Activated CD4-positive, alpha-beta T cell treated with anti-CD3 and anti-CD28 coated beads, Interleukin-2, amount 50 U/mL, for 48 hours (primary cell): ENCODE results near the gene CNKSR1.
A peak's percentile ranks its signal among the peaks of the same experiment; 100 is the strongest.
"Not testable (repeated sequence)": the region's sequence is repeated elsewhere in the genome, so short reads cannot be mapped to it uniquely, and the experiment has no call there.

Experiments
- DNase-seq, 2 experiments: peaks; one replicate each; pipeline ENCODE4 v3.0.0-alpha.2; 2020

The CNKSR1 gene

DNA sequence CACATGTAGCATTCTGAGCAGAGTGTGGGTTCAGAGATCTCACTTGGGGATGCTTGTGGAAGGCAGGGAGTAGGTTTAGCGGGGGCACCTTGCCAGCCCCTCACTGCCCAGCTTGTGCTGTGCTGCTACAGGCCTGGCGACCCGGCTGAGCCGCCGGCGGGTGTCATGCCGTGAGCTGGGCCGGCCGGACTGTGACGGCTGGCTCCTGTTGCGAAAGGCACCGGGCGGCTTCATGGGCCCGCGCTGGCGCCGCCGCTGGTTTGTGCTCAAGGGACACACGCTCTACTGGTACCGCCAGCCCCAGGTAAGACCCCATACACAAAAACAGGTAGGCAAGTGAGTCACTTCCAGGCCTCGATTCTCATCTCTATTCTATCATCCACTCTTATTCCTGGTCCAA lies 7.6 kb downstream of the CNKSR1 start:
- DNase-seq, result no peak

DNA sequence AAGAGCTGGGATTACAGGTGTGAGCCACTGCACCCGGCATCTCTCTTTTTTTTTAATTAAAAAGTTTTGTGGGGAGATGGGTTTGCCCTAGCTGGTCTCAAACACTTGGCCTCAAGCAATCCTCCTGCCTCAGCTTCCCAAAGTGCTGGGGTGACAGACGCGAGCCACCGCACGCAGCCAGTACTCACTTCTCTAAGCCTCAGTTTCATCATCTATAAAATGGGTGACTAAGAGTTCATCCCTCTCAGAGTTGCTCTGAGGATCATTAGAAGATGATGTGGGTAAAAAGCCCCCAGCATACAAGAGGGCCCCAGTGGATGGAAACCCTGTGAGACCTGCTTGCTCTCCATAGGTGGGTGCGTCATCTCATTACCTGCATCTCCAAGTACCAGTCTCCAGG lies 10.6 kb downstream of the CNKSR1 start:
- DNase-seq, result no peak

- no peak for DNase-seq
These were observed 11.2 kb downstream of the CNKSR1 start for GRCh38 chr1:26188477-26188876.

GRCh38 chr1:26189331-26189730 lies 12.0 kb downstream of the CNKSR1 start:
- no peak for DNase-seq

DNA sequence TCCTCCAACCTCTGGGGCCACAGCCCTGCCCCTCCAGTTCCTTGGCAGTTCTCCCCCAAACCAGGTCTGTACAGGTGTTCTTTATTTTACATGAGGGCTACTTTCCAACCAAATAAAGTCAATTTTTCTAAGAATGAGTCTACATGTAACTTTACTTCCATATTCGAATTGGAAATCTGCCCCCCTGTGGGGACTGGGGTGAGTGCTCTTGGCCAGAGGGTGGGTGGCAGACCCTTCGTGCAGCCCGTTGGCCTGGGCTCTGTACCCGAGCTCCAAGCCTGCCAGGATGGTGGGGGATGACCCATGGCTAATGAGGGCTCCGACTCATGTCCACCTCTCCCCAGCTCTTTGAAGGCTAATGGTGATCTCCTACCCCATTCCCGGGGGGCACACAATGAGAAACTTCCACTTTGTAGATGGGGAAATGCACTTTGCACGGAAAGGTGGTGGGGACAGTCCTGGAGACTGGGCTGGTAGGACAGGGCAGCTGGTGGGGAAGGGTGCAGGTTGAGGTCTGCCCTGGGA lies 12.5 kb downstream of the CNKSR1 start:
- no peak for DNase-seq

DNA sequence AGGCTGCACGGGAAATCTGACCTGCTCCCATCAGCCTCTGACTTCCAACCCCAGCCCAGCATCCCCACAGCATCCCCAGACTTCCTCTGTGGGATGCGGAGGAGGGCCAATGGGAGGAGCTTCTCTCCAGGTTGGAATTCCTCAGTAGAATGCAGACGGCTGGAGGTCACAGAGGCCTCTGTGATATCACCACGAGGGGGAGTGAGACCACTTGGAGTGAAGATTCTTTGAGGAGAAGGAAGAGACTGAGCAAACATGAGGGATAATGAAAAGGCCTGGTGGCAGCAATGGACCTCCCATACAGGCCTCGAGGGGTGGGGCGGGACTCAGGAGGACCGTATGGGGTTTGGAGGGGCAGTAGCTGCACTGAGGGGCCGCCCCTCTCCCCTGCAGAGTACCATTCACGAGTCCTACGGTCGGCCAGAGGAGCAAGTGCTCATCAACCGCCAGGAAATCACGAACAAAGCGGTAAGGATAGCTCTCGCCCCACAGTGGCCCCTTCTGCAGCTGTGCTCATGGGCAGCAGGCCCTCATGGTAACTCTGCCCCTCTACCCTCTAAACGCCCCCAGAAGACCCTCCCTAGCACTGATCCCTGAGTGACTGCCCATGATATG lies 13.2 kb downstream of the CNKSR1 start, which contains the start of gene CATSPER4:
TSS of gene CATSPER4 (plus strand) at position 230 of the 615 bp plus-strand sequence. CDS start at position 256, 26 bp downstream.
- DNase-seq, result no peak

- DNase-seq, result no peak
These were observed 14.4 kb downstream of the CNKSR1 start for GRCh38 chr1:26191739-26192138.

- no peak for DNase-seq
These were observed 18.5 kb downstream of the CNKSR1 start for GRCh38 chr1:26195805-26196204.

DNA sequence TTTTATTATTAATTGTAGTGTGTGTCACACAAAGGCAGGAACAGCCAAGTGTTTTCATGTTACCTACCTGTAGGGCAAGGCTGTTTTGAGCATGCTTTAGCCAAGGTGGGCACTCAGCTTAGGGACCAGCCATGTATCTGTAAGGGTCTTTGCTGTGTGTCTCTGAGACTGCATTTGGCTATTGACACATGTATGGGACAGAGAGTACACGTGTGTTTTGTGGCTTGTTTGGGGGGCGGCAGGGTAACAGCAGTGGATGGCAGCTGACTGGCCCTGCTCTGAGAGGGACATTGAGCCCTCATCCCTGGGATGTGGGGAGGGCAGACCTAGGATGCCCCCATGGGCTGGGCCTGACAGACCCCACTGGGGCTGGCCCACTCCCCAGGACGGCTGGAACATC lies 20.0 kb downstream of the CNKSR1 start:
- DNase-seq, result no peak

GRCh38 chr1:26197813-26198212 lies 20.5 kb downstream of the CNKSR1 start:
- DNase-seq, result no peak

DNA sequence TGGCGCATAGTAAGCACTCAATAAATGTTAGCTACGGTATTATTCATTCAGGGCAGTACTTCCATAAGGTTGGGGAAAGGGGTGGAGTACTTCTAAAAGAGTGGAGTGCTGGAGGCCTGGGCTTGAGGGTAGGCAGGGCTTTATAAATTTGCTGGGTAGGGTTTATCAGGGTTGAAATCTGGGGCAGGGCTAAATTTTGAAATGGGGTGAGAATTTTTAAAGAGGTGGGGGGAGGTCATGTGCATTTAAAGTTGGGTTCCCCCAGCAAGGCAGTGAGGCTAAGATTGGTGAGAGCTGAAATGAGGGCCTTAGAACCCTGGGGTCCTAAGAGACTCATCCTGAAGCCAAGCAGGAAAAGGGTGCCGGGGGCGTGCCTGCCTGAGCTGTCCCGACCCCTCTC lies 23.1 kb downstream of the CNKSR1 start:
- DNase-seq, result no peak

DNA sequence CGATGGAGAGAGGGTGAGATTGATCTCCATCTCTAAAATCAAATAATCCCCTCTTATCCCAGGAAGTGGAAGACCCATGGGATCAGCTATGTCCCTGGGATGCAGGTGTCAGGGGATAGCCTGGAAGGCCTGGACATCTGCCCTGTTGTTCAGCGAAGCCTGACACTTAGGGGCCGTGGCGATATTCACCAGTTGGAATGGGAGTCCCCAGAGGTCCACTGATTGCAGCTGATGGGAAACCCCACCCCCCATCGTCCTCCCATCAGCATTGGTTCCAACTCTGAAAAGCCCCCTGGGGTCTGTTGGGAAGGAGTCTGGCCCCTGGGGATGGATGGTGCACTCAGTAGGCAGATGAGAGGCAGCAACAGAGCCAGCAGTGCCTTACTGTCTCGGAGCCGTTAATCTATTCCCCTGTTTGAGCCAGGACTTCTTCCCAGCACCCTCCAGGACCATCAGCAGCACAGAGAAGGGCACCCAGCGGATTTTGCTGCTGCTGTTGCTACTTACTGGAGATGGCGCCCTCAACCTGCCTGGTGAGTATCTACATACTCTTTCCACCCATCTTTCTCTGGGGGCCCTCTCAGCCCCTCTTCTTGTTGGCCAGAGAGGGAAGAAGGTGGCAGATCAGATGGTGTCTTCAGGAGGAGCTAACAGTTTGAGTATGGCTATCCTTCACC lies 26.5 kb downstream of the CNKSR1 start:
- DNase-seq, result no peak

DNA sequence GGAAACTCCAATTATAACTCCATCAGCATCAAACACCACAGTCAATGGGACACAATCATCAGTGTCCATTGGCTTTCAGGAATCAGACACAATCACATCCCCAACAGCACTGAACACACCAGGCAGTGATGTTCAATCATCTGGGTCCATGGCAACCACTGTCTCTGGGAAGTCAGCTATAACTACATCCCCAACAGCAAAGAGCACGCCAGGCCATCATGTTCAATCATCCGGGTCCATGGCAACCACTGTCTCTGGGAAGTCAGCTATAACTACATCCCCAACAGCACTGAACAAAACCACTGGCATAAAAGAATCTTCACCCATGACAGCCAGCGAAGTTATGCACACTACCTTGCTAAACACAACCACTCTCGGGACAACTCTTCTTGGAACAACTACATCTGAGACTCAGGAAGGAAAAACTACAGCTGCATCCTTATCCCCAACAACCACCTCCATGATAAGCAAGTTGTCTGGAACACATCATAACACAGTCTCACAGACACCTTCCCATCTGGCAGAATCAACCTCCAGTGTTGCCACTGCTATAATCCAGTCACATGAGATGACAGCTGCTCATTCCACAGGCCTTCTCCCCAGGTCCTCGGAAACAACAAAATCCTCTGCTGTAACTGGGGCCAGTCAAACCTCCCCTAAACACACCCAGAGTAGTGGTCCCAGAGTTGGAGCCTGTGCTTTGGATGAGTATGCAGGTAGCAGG lies 33.0 kb downstream of the CNKSR1 start:
- no peak for DNase-seq

DNA sequence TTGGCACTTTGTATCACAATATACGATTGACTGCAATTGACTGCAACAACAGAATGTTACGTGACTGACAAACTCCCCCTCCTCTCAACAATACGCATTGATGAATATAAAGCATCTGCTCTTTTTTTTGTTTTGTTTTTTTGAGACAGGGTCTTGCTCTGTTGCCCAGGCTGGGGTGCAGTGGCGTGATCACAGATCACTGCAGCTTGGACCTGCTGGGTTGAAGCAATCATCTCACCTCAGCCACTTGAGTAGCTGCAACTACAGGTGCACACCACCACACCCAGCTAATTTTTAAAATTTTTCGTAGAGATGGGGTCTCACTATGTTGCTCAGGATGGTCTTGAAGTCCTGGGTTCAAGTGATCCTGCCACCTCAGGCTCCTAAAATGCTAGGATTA lies 35.4 kb downstream of the CNKSR1 start:
- no peak for DNase-seq

GRCh38 chr1:26213335-26213905 lies 36.1 kb downstream of the CNKSR1 start:
- DNase-seq, result no peak

- DNase-seq, result no peak
These were observed 38.0 kb downstream of the CNKSR1 start for GRCh38 chr1:26215246-26215645.

GRCh38 chr1:26218906-26219494 lies 41.7 kb downstream of the CNKSR1 start:
- no peak for DNase-seq

DNA sequence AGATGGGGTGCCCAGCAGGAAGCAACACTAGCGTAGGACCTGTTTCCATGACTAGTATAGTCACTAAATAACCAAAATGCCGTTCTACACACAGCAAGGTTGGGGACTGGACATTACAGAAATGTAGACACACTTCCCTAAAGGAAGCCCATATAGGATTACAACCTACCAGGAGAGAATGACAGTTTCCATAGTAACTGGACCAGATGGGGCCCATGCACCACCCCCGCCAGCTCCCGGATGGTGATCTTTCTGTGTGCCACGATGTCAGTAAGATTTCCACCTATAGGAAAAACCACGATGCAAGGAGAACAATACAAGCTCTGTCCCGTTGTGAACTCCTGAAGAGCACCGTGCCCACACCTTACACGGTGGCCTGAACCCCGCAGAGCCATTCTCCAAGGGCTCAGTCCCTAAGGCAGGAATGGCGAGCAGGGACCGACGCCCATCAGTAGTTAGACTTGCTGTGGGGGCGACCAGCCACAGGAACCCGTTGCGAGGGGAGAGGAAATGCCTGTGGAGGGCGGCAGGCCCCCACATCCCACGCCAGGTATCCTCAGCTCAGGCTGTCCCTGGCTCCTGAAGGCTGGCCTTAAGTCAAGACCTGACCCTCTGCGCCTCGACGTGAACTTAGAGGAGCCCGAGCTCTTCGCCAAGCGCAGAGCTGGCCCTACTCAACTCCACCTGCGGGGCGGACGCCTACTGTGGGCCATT lies 43.1 kb downstream of the CNKSR1 start:
- no peak for DNase-seq

DNA sequence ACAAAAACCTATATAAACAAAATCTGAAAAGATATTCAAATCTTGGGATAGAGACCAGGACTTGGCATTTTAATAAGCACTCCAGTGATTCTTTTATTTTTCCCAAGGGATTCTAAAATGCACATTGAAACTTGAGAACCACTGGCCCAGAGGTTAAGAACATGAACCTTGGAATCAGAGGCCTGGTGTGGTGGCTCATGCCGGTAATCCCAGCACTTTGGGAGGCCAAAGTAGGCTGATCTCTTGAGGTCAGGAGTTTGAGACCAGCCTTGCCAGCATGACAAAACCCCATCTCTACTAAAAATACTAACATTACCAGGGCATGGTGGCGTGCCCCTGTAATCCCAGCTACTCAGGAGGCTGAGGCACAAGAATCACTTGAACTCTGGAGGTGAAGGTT lies 43.8 kb downstream of the CNKSR1 start:
- no peak for DNase-seq

GRCh38 chr1:26224606-26225005 lies 47.3 kb downstream of the CNKSR1 start:
- no peak for DNase-seq

GRCh38 chr1:26225033-26225831 lies 47.9 kb downstream of the CNKSR1 start:
- DNase-seq, result peak; percentile 68 to 73

GRCh38 chr1:26230682-26231081 lies 53.4 kb downstream of the CNKSR1 start:
- DNase-seq, result not testable (repeated sequence)
